Measurements from ENCODE around the gene CALM3.

CALM3 gene

DNA sequence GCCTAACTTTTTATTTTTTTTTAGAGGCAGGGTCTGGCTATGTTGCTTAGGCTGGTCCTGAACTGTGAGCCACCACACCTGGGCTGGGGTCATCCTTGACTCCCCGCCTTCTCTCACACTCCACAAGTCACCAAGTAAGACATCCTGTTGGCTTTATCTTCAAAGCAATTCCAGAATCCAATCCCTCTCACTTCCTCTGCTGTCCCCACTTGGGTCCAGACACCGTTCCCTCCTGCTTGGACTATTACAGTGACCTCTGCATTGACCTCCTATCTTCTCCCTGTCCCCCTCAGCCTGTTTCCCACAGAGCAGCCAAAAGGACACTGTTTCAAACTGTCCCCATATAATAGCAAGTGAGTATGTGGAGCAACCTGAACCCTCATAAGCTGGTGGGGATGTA is 39.5 kb downstream of the CALM3 start:
- no peak for DNase-seq (ENCODE audit: low read depth, low spot score)
- POLR2A ChIA-PET, result interaction anchor here (0.7 kb wide), 1 partner anchor 85 kb away, joined by 3 read pairs; no protein-coding TSS in a partner anchor
- H3K4me3 ChIP-seq (ENCODE audit: low read depth, low read length), result no peak overlapping the region
- CTCF ChIA-PET, result interaction anchor here (1.0 to 1.5 kb wide), 4 partner anchors 14 to 75 kb away, joined by 3 to 4 read pairs (median 4); no protein-coding TSS in a partner anchor
- TF ChIP-seq, protein P1, sequence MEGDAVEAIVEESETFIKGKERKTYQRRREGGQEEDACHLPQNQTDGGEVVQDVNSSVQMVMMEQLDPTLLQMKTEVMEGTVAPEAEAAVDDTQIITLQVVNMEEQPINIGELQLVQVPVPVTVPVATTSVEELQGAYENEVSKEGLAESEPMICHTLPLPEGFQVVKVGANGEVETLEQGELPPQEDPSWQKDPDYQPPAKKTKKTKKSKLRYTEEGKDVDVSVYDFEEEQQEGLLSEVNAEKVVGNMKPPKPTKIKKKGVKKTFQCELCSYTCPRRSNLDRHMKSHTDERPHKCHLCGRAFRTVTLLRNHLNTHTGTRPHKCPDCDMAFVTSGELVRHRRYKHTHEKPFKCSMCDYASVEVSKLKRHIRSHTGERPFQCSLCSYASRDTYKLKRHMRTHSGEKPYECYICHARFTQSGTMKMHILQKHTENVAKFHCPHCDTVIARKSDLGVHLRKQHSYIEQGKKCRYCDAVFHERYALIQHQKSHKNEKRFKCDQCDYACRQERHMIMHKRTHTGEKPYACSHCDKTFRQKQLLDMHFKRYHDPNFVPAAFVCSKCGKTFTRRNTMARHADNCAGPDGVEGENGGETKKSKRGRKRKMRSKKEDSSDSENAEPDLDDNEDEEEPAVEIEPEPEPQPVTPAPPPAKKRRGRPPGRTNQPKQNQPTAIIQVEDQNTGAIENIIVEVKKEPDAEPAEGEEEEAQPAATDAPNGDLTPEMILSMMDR (IDR thresholded peaks at IDR 0.05; ENCODE audit: insufficient read depth, low read length, missing control alignments), result no peak

DNA sequence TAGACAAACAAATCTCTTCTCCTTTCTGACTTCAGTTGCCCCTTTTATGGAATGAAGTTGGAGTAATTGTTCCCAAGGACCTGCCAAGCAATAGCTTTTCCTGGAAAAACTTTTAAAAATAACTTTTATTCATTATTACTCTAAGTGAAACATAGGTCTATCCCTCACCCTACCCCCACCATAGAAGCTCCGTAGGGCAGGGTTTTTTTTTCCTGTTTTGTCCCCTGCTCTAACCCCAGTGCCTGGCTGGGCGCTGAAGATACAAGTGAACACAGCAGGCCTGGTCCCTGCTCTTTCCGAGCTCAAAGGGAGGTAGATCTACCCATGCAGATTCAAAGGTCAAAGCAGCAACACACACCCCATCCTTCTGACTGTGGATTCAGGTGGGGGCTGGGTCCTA is 43.6 kb downstream of the CALM3 start:
- DNase-seq (ENCODE audit: low read depth, low spot score), result no peak
- ChIA-PET POLR2A (no interaction called here), CTCF (interaction anchor here (0.7 to 5.8 kb wide), 6 partner anchors 11 to 59 kb away, joined by 3 to 38 read pairs (median 6); partner anchors contain the start of gene DACT3)
- TF ChIP-seq, protein P1 (IDR thresholded peaks at IDR 0.05; ENCODE audit: insufficient read depth, low read length, missing control alignments), result no peak
- no peak overlapping the region for H3K4me3 ChIP-seq (ENCODE audit: low read depth, low read length)

DNA sequence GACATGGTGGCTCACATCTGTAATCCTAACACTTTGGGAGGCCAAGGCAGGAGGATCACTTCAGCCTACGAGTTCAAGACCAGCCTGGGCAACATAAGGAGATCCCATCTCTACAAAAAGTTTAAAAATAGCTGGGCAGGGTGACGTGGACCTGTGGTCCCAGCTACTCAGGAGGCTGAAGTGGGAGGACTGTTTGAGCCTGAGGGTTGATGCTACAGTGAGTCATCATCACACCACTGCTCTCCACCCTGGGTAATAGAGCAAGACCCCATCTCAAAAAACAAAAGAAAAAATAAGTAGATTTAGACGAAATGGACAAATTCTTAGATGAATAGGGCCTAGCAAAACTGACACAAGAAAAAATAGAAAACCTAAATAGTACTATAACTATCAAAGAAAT is 45.3 kb downstream of the CALM3 start:
- H3K4me3 ChIP-seq (ENCODE audit: low read depth, low read length), result no peak overlapping the region
- DNase-seq (ENCODE audit: low read depth, low spot score), result no peak
- TF ChIP-seq, protein P1 (IDR thresholded peaks at IDR 0.05; ENCODE audit: insufficient read depth, low read length, missing control alignments), result no peak
- POLR2A ChIA-PET, result interaction anchor here (0.6 kb wide), 1 partner anchor 1066 kb away, joined by 3 read pairs; no protein-coding TSS in a partner anchor
- CTCF ChIA-PET, result interaction anchor here (0.8 to 5.8 kb wide), 2 partner anchors 10 to 15 kb away, joined by 3 to 38 read pairs; partner anchors contain the start of gene DACT3

DNA sequence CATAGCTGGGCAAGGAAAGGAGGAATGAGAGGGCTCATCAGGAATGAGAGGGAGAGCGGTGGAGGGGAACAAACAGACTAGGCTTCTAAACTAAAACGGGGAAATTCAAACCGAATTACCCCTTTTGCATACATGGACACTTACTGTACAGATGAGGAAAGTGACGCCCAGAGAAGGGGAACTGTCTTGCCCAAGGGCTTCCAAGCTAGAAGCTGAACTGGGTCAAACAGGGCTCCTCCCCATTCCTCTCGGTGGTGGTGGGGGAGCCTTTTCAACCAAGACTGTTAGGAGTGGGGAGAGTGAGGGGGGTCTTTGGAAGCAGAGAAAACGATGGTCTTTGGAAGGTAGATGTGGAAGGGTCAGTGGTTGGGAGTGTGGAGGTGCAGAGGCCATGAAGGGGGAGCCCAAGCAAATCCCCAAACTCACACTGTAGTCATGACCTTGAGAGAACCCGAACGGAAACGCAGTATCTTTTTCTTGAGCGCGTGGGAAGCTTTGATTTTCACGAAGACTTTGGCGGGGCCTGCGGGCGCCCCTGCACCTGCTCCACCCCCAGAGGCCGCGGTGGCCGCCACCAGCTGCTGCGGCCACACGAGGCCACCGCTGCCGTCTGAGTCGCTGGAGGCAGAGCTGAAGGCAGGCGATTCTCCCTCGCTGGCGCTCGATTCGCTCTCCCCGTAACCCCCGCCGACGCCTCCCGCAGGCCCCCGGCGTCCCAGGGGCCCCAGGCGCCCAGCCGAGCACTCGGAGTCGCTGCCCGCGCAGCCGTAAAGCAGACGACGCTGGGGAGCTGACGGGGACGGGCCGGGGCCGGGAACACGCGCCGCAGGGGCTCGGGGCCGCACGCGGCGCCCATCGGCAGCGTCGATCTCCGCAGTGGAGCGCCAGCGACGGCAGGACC is 47.2 kb downstream of the CALM3 start:
- CTCF ChIA-PET, result interaction anchor here (1.6 kb wide), 1 partner anchor 34 kb away, joined by 4 read pairs; no protein-coding TSS in a partner anchor
- DNase-seq (ENCODE audit: low read depth, low spot score), result no peak
- POLR2A ChIA-PET, result no interaction called here
- no peak overlapping the region for H3K4me3 ChIP-seq (ENCODE audit: low read depth, low read length)
- TF ChIP-seq, protein P1 (IDR thresholded peaks at IDR 0.05; ENCODE audit: insufficient read depth, low read length, missing control alignments), result no peak

DNA sequence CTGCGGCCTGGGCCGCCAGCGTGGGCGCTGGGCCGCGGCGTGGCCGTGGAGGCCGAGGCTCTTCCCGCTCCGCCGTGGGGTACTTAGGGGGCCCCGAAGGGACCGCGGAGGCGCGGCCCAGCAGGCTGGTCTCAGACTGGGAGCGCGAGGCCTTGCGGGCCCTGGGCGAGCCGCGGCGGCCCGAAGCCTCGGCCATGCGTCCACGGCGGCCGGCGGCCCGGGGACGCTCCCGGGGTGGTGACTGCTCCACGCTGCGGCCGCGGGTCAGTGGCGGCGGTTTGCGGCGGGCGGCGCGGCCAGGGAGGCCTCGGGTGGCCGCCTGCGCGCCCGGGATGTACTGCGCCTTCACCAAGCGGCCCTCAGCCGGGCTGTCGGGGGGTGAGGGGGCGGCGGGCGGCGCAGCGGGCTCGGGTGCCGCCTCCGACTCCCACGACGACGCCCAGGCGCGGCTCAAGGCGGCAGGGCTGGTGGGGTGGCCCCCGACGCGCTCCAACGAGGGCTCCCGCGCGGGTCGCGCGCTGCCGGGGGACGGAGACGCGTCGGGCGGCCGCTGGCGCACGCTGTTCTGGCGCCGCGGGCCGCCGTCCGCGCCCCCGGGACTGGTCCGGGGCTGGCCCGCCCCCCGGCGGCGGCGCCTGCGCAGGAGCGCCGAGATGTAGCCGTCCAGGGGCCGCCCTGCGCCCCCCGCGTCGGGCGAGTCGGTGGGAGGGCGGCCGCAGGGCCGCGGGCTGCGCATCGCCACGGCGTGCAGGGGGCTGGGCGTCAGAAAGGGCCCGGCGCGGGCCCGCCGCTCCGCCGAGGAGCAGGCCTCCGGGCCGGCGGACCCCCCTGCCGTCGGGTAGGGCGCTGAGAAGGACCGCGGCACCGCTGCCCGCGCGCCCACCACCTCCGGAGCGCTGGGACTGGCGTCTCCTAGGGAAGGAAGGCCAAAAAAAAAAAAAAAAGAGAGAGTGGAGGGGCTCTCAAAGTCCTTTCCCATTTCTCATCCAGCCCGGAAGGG is 48.1 kb downstream of the CALM3 start:
- H3K4me3 ChIP-seq (ENCODE audit: low read depth, low read length), result no peak overlapping the region
- TF ChIP-seq, protein P1 (IDR thresholded peaks at IDR 0.05; ENCODE audit: insufficient read depth, low read length, missing control alignments), result no peak
- ChIA-PET POLR2A (no interaction called here), CTCF (interaction anchor here (1.6 kb wide), 1 partner anchor 35 kb away, joined by 4 read pairs; no protein-coding TSS in a partner anchor)
- DNase-seq (ENCODE audit: low read depth, low spot score), result no peak
